IPS DF 6.9 (cell line): ENCODE data around the gene KMT5C.

Experiments
- DNase-seq: peaks from one replicate; pipeline ENCODE4 v3.0.0-alpha.2; 2013; ENCODE audit warnings: low read depth, low spot score
- H3K27ac ChIP-seq: one replicate; pipeline ENCODE4 v1.5.1; 2013; ENCODE audit warnings: low read length, control low read depth
- H3K27me3 ChIP-seq: 2 replicates; pipeline ENCODE4 v1.6.1; 2013; ENCODE audit warnings: mild to moderate bottlenecking, low read length; ENCODE audit not compliant: control insufficient read depth, insufficient read depth
- H3K36me3 ChIP-seq: 2 replicates; pipeline ENCODE4 v1.6.1; 2013; ENCODE audit warnings: low read length; ENCODE audit not compliant: control insufficient read depth, insufficient read depth
- H3K4me1 ChIP-seq: 2 replicates; pipeline ENCODE4 v1.6.1; 2013; ENCODE audit warnings: low read length; ENCODE audit not compliant: control insufficient read depth, insufficient read depth
- H3K4me3 ChIP-seq: 2 replicates; pipeline ENCODE4 v1.5.1; 2013; ENCODE audit warnings: mild to moderate bottlenecking, low read length
- H3K9me3 ChIP-seq: 2 replicates; pipeline ENCODE4 v1.6.1; 2013; ENCODE audit warnings: low read length, inconsistent platforms; ENCODE audit not compliant: control insufficient read depth, insufficient read depth
- WGBS: extraction: QIAGEN DNeasy Blood & Tissue Kit; methylation state at CpG from one replicate; pipeline ENCODE4 v1.1.7; 2013; ENCODE audit warnings: mixed read lengths, missing lambda C conversion rate; ENCODE audit not compliant: insufficient read length, insufficient coverage; 5-methylcytosine and 5-hydroxymethylcytosine counted together

KMT5C gene

GRCh38 chr19:55379174-55379573, 39.5 kb downstream of the KMT5C start:
- Histone ChIP-seq H3K36me3 (no peaks in the 10 kb centered on the region), H3K4me1 (peaks cover 7% of the 10 kb centered on the region), H3K9me3 (no peaks in the 10 kb centered on the region), H3K27me3 (no peaks in the 10 kb centered on the region), H3K4me3 (no peak overlapping the region), H3K27ac (no peak overlapping the region)
- no CpG with 5 or more reads among the region's 11 CpGs for WGBS
- no peak for DNase-seq

GRCh38 chr19:55382013-55382412, 42.3 kb downstream of the KMT5C start:
- 100% methylated on average over 3 of the region's 5 CpGs for WGBS
- H3K27me3 ChIP-seq, result no peaks in the 10 kb centered on the region
- DNase-seq, result no peak
- H3K9me3 ChIP-seq, result no peaks in the 10 kb centered on the region
- peaks cover under 1% of the 10 kb centered on the region for H3K36me3 ChIP-seq
- no peak overlapping the region for H3K4me3 ChIP-seq
- no peak overlapping the region for H3K27ac ChIP-seq
- peaks cover 3% of the 10 kb centered on the region; the same call in 1 of the 2 replicates for H3K4me1 ChIP-seq

- Histone ChIP-seq H3K27ac (no peak overlapping the region), H3K36me3 (peaks cover 6% of the 10 kb centered on the region), H3K27me3 (no peaks in the 10 kb centered on the region), H3K4me3 (no peak overlapping the region), H3K9me3 (no peaks in the 10 kb centered on the region), H3K4me1 (peaks cover under 1% of the 10 kb centered on the region)
- no CpG with 5 or more reads among the region's 3 CpGs for WGBS
- DNase-seq, result no peak
Observed at GRCh38 chr19:55382522-55383054, 42.9 kb downstream of the KMT5C start.

- H3K36me3 ChIP-seq, result peaks cover 15% of the 10 kb centered on the region
- no peak overlapping the region for H3K27ac ChIP-seq
- peaks cover 3% of the 10 kb centered on the region for H3K4me1 ChIP-seq
- H3K9me3 ChIP-seq, result no peaks in the 10 kb centered on the region
- peak overlapping the region; percentile 69; the same call in 1 of the 2 replicates for H3K4me3 ChIP-seq
- no CpG with 5 or more reads among the region's 88 CpGs for WGBS
- no peak for DNase-seq
- no peaks in the 10 kb centered on the region for H3K27me3 ChIP-seq
Observed at GRCh38 chr19:55383279-55384130, 43.8 kb downstream of the KMT5C start.

- no peaks in the 10 kb centered on the region for H3K9me3 ChIP-seq
- H3K27me3 ChIP-seq, result no peaks in the 10 kb centered on the region
- H3K4me1 ChIP-seq, result peaks cover 3% of the 10 kb centered on the region
- H3K27ac ChIP-seq, result no peak within 1 kb of the TSS
- H3K36me3 ChIP-seq, result peaks cover 23% of the 10 kb centered on the region
- DNase-seq, result no peak
- peak within 1 kb of the TSS; percentile 69; the same call in 1 of the 2 replicates for H3K4me3 ChIP-seq
- WGBS, result no CpG with 5 or more reads among the region's 72 CpGs
Observed at GRCh38 chr19:55384131-55384919, 44.6 kb downstream of the KMT5C start, which contains the start of gene TMEM238. Gene TMEM238 (minus strand): TSS chr19:55384292. CDS start chr19:55384259, 33 bp downstream.

- no peak overlapping the region for H3K27ac ChIP-seq
- no CpG with 5 or more reads among the region's 34 CpGs for WGBS
Observed at GRCh38 chr19:55384920-55385723, 45.4 kb downstream of the KMT5C start.

GRCh38 chr19:55385724-55386492, 46.2 kb downstream of the KMT5C start, which contains the start of gene RPL28:
Gene RPL28 (plus strand): TSS chr19:55385932. CDS start chr19:55386358, 426 bp downstream.
- no peaks in the 10 kb centered on the region for H3K27me3 ChIP-seq
- no CpG with 5 or more reads among the region's 68 CpGs for WGBS
- peak; percentile 93 for DNase-seq
- H3K27ac ChIP-seq, result no peak within 1 kb of the TSS
- H3K36me3 ChIP-seq, result peaks cover 26% of the 10 kb centered on the region
- H3K4me3 ChIP-seq, result peak within 1 kb of the TSS; percentile 82
- H3K4me1 ChIP-seq, result peaks cover 9% of the 10 kb centered on the region
- no peaks in the 10 kb centered on the region for H3K9me3 ChIP-seq

More at GRCh38 chr19:55384920-55385723, 45.4 kb downstream of the KMT5C start:
- no peaks in the 10 kb centered on the region for H3K27me3 ChIP-seq
- peak overlapping the region; percentile 69; the same call in 1 of the 2 replicates for H3K4me3 ChIP-seq
- DNase-seq, result peak; percentile 82
- H3K36me3 ChIP-seq, result peaks cover 24% of the 10 kb centered on the region
- peaks cover 6% of the 10 kb centered on the region for H3K4me1 ChIP-seq
- no peaks in the 10 kb centered on the region for H3K9me3 ChIP-seq

GRCh38 chr19:55386493-55386971, 46.9 kb downstream of the KMT5C start:
- H3K27me3 ChIP-seq, result no peaks in the 10 kb centered on the region
- H3K4me3 ChIP-seq, result peak overlapping the region; percentile 82
- no CpG with 5 or more reads among the region's 33 CpGs for WGBS
- peaks cover 26% of the 10 kb centered on the region for H3K36me3 ChIP-seq
- no peaks in the 10 kb centered on the region for H3K9me3 ChIP-seq
- DNase-seq, result no peak
- H3K4me1 ChIP-seq, result peaks cover 9% of the 10 kb centered on the region
- H3K27ac ChIP-seq, result no peak overlapping the region

- H3K4me1 ChIP-seq, result peaks cover 11% of the 10 kb centered on the region
- no peaks in the 10 kb centered on the region for H3K27me3 ChIP-seq
- no peak for DNase-seq
- H3K36me3 ChIP-seq, result peaks cover 26% of the 10 kb centered on the region
- H3K9me3 ChIP-seq, result no peaks in the 10 kb centered on the region
- H3K4me3 ChIP-seq, result no peak overlapping the region
- WGBS, result no CpG with 5 or more reads among the region's 24 CpGs
- no peak overlapping the region for H3K27ac ChIP-seq
Observed at GRCh38 chr19:55387736-55388497, 48.2 kb downstream of the KMT5C start.
